ENCODE data around the gene GTF3C5. TPM values are rescaled to one million over a fixed set of nuclear protein-coding genes. Genes with fewer than 3 reads are reported as not detected.

The GTF3C5 gene
- total and polyA plus RNA-seq, 9 of the 15 experiments (the other 6 are each of a cell fraction or from before 2014, with no cell fraction given), result 3.8 to 118 (median 83.7) TPM

- no peak for TF ChIP-seq ATF2 (CRISPR knock-in tag; IDR thresholded peaks at IDR 0.05)
- peak; percentile 80 for TF ChIP-seq RBM25 (IDR thresholded peaks at IDR 0.05; ENCODE audit: low read depth, low read length, severe bottlenecking)
- TF ChIP-seq MCM2 (IDR thresholded peaks at IDR 0.05; ENCODE audit: low read depth), result no peak
- TF ChIP-seq CREB3L1 (IDR thresholded peaks at IDR 0.05; ENCODE audit: borderline replicate concordance, low read depth), result peak; percentile 80
- 0 out of 2 replicates have a peak, but pooled peaks have one; percentile 43 for TF ChIP-seq SOX6 (IDR thresholded peaks at IDR 0.05)
- 0 out of 2 replicates have a peak, but pooled peaks have one; percentile 12 for TF ChIP-seq TRIM25 (IDR thresholded peaks at IDR 0.05; ENCODE audit: borderline replicate concordance)
- TF ChIP-seq AFF1 (IDR thresholded peaks at IDR 0.05; ENCODE audit: low read depth in 1 of 2, partially characterized antibody in 2 of 2), result peak in 1 of 2 experiments; percentile 88
- no peak; the same call in 1 of the 2 replicates for TF ChIP-seq ZBTB33 (CRISPR knock-in tag; IDR thresholded peaks at IDR 0.05)
- TF ChIP-seq LCOR (CRISPR knock-in tag; IDR thresholded peaks at IDR 0.05), result peak; percentile 75; the same call in 1 of the 2 replicates
- TF ChIP-seq DEAF1 (CRISPR knock-in tag; IDR thresholded peaks at IDR 0.05), result no peak
Measured at GRCh38 chr9:133030317-133031129, at the start of gene GTF3C5 (continued).
